ENCODE data around the gene MSMP. TPM values are rescaled to one million over a fixed set of nuclear protein-coding genes. Genes with fewer than 3 reads are reported as not detected.

MSMP gene
- total and polyA plus RNA-seq, 9 of the 15 experiments (the other 6 are each of a cell fraction or from before 2014, with no cell fraction given) = 0.60 TPM; not detected in 8

GRCh38 chr9:35771534-35771933 lies 17.5 kb upstream of the MSMP start (continued):
- TF ChIP-seq ETV6 (IDR thresholded peaks at IDR 0.05; ENCODE audit: borderline replicate concordance in 1 of 2, low read depth in 2 of 2, low read length in 1 of 2) (no peak), ETV6 (CRISPR knock-in tag; IDR thresholded peaks at IDR 0.05; ENCODE audit: borderline replicate concordance) (no peak), ZNF583 (CRISPR knock-in tag; IDR thresholded peaks at IDR 0.05) (no peak), XRCC5 (IDR thresholded peaks at IDR 0.05; ENCODE audit: low read depth, low read length) (no peak), GMEB1 (CRISPR knock-in tag; IDR thresholded peaks at IDR 0.05) (no peak), DPF2 (IDR thresholded peaks at IDR 0.05) (0 out of 2 replicates have a peak, but pooled peaks have one; percentile 17), PTTG1 (tag; IDR thresholded peaks at IDR 0.05; ENCODE audit: low read depth) (no peak), CBX3 (IDR thresholded peaks at IDR 0.05; ENCODE audit: borderline replicate concordance in 1 of 2, low read length in 2 of 2) (no peak), ZC3H11A (IDR thresholded peaks at IDR 0.05; ENCODE audit: low read depth, low read length) (no peak), ATF1 (CRISPR knock-in tag; IDR thresholded peaks at IDR 0.05) (no peak), ATF1 (tag; IDR thresholded peaks at IDR 0.05) (no peak), ELK3 (CRISPR knock-in tag; IDR thresholded peaks at IDR 0.05) (no peak), RHOXF2B (CRISPR knock-in tag; conservative IDR thresholded peaks at IDR 0.05) (no peak), ZFP91 (CRISPR knock-in tag; IDR thresholded peaks at IDR 0.05) (no peak), RBM14 (IDR thresholded peaks at IDR 0.05; ENCODE audit: borderline replicate concordance, insufficient read depth, low read depth, low read length) (no peak), XRCC3 (IDR thresholded peaks at IDR 0.05) (no peak), HSF4 (CRISPR knock-in tag; IDR thresholded peaks at IDR 0.05; ENCODE audit: borderline replicate concordance) (no peak), HEY1 (CRISPR knock-in tag; IDR thresholded peaks at IDR 0.05; ENCODE audit: borderline replicate concordance) (no peak), CBFA2T3 (IDR thresholded peaks at IDR 0.05) (0 out of 2 replicates have a peak, but pooled peaks have one; percentile 10), SMARCA4 (IDR thresholded peaks at IDR 0.05) (0 out of 2 replicates have a peak, but pooled peaks have one; percentile 21), STAT5B (CRISPR knock-in tag; IDR thresholded peaks at IDR 0.05) (no peak), GABPB1 (CRISPR knock-in tag; IDR thresholded peaks at IDR 0.05) (no peak)

All from K562 (cell line).